Panc1 (cell line): Measurements from ENCODE around the gene SHC1.

Experiments used
- POLR2AphosphoS5 ChIP-seq: IDR thresholded peaks from 2 replicates; pipeline ENCODE4 v1.6.1; 2012; ENCODE audit warnings: mild to moderate bottlenecking, low read depth, low read length, moderate library complexity
- SIN3A ChIP-seq: IDR thresholded peaks from 2 replicates; pipeline ENCODE4 v1.6.1; 2012; ENCODE audit warnings: low read depth, mild to moderate bottlenecking, low read length, moderate library complexity, borderline replicate concordance; ENCODE audit not compliant: insufficient read depth
- TF ChIP-seq, protein P1 (sequence below): fragments of 450-650 bp; IDR thresholded peaks from 2 replicates; pipeline ENCODE4 v1.5.1; 2017; ENCODE audit warnings: mild to moderate bottlenecking

- TF ChIP-seq, protein P1, sequence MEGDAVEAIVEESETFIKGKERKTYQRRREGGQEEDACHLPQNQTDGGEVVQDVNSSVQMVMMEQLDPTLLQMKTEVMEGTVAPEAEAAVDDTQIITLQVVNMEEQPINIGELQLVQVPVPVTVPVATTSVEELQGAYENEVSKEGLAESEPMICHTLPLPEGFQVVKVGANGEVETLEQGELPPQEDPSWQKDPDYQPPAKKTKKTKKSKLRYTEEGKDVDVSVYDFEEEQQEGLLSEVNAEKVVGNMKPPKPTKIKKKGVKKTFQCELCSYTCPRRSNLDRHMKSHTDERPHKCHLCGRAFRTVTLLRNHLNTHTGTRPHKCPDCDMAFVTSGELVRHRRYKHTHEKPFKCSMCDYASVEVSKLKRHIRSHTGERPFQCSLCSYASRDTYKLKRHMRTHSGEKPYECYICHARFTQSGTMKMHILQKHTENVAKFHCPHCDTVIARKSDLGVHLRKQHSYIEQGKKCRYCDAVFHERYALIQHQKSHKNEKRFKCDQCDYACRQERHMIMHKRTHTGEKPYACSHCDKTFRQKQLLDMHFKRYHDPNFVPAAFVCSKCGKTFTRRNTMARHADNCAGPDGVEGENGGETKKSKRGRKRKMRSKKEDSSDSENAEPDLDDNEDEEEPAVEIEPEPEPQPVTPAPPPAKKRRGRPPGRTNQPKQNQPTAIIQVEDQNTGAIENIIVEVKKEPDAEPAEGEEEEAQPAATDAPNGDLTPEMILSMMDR = no peak
- TF ChIP-seq POLR2AphosphoS5 (no peak), SIN3A (no peak)
These were observed 11.7 kb downstream of the SHC1 start for GRCh38 chr1:154958681-154959425.
